ENCODE results near the gene RYR2. TPM values are rescaled to one million over a fixed set of nuclear protein-coding genes. Genes with fewer than 3 reads are reported as not detected.

Gene RYR2
- total RNA-seq, 3 donors from 2014 or later: 0.35 to 5.9 (median 0.94) TPM

- no peak for ATAC-seq
- H3K36me3 ChIP-seq (ENCODE audit: low read depth): no peaks in the 10 kb centered on the region
Measured at GRCh38 chr1:237070519-237070918, 28.5 kb downstream of the RYR2 start.

DNA sequence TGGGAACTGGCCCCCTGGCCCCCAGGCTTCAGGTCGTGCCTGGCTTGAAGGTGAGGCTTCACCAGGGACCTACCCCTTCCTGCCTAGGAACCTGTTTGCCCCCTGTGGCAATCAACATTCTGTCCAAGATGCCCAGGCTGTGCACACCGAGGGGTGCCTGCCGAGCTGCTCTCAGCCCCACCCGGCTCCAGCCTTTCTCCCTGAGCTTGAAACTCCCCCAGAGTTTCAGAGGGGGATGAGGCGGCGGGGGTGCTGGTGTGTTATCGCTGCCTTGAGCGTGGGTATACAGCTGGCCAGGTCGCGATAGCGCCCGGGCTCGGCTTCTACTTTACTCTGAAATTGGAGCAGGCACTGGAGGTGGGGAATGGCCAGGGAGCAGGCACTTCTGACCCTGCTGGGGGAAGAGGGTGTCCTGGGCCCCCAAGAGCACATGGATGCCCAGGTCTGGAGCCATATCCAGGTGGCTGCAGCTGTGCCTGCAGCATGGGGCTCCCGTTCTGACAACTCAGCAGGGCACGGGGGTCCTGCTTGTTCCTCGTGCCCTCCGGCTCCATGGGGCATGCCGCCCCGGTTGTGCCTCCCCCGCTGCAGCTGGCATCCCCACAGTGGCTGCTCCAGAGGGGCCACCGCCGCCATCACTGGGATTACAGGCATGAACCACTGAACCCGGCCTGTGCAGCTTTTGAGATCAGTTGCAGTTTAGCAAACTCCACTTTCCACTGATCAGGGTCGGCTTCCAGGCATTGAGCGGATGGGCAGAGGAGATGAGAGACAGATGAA is 29.8 kb downstream of the RYR2 start:
- intact Hi-C loops (cut with DNase I, micrococcal nuclease): no loop called here
- Histone ChIP-seq H3K36me3 (ENCODE audit: low read depth) (no peaks in the 10 kb centered on the region), H3K4me1 (ENCODE audit: low read depth) (no peaks in the 10 kb centered on the region), H3K9me3 (no peaks in the 10 kb centered on the region), H3K4me3 (no peak overlapping the region)
- ATAC-seq (no peak), DNase-seq (no peak)
- no peak for TF ChIP-seq CTCF (IDR thresholded peaks at IDR 0.05)

More at GRCh38 chr1:237070519-237070918, 28.5 kb downstream of the RYR2 start:
- no peak for DNase-seq
- Histone ChIP-seq H3K4me1 (ENCODE audit: low read depth) (no peaks in the 10 kb centered on the region), H3K9me3 (no peaks in the 10 kb centered on the region), H3K4me3 (no peak overlapping the region)
- no peak for TF ChIP-seq CTCF (IDR thresholded peaks at IDR 0.05)
- intact Hi-C loops (cut with DNase I, micrococcal nuclease): no loop called here

DNA sequence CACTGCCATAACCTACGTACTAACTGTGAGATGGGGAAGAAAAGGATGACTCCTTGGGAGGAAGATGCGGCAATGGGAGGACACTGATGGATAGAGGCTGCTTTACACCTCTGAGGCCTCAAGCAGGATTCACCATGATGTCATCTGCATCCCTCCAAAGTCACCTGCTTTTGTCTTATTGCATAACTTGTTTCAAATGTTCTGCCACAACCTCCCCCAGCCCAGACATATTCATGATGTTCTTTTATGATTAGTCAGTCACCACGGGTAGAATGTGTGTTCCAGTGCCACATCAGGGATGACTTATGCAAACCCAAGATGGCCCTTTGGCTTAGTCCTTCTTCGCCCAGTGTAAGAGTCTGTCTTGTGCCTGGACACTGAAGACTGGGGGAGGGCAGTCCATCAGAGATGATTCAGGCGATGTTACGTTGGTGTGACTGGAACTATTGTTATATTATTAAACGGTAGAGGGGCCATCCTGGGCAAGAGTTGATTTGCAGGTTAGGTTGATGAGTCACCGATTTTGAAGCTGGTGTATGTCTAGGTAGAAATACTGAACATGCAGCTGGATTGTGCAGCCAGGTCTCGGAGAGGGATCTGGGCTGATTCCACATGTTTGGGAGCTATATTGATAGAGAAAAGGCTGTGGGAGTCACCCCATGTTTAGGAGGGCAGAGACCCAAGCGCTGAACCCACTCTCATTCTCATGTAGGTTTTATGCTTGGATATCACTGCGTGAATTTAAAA is 32.6 kb downstream of the RYR2 start:
- H3K4me3 ChIP-seq: no peak overlapping the region
- TF ChIP-seq CTCF (IDR thresholded peaks at IDR 0.05): no peak
- no peak for ATAC-seq
- H3K4me1 ChIP-seq (ENCODE audit: low read depth): no peaks in the 10 kb centered on the region
- no peak for DNase-seq
- H3K9me3 ChIP-seq: no peaks in the 10 kb centered on the region
- H3K36me3 ChIP-seq (ENCODE audit: low read depth): no peaks in the 10 kb centered on the region
- intact Hi-C loops (cut with DNase I, micrococcal nuclease): no loop called here

- ATAC-seq (no peak), DNase-seq (no peak)
- Histone ChIP-seq H3K4me3 (no peak overlapping the region), H3K36me3 (ENCODE audit: low read depth) (no peaks in the 10 kb centered on the region), H3K4me1 (ENCODE audit: low read depth) (no peaks in the 10 kb centered on the region), H3K9me3 (no peaks in the 10 kb centered on the region)
- no peak for TF ChIP-seq CTCF (IDR thresholded peaks at IDR 0.05)
- intact Hi-C loops (cut with DNase I, micrococcal nuclease): no loop called here
Measured at GRCh38 chr1:237084341-237085077, 42.5 kb downstream of the RYR2 start.

- no peak for ATAC-seq
- no peaks in the 10 kb centered on the region for H3K36me3 ChIP-seq (ENCODE audit: low read depth)
- no peak for TF ChIP-seq CTCF (IDR thresholded peaks at IDR 0.05)
- DNase-seq: no peak
- H3K4me3 ChIP-seq: no peak overlapping the region
- no peaks in the 10 kb centered on the region for H3K4me1 ChIP-seq (ENCODE audit: low read depth)
- intact Hi-C loops (cut with DNase I, micrococcal nuclease): no loop called here
- H3K9me3 ChIP-seq: no peaks in the 10 kb centered on the region
Measured at GRCh38 chr1:237091691-237092090, 49.7 kb downstream of the RYR2 start.
